Mucosa of descending colon (tissue), 3 donors: Measurements from ENCODE around the gene NDUFB2. TPM values are rescaled to one million over a fixed set of nuclear protein-coding genes. Genes with fewer than 3 reads are reported as not detected.

Source experiments
- ATAC-seq: fragments of 200-7000 bp; cut with Tn5 transposase; one replicate; pipeline ENCODE4 v1.9.1; 2020; ENCODE audit warnings: mild to moderate bottlenecking, moderate library complexity
- DNase-seq, 3 donors: peaks; one replicate each; pipeline ENCODE4 v3.0.0-alpha.2; 2020
- H3K36me3 ChIP-seq: fragments of 200-600 bp; one replicate; pipeline ENCODE4 v1.8.0; 2021; ENCODE audit warnings: low read depth, mild to moderate bottlenecking
- H3K4me1 ChIP-seq: fragments of 200-600 bp; one replicate; pipeline ENCODE4 v1.8.0; 2021; ENCODE audit warnings: low read depth, mild to moderate bottlenecking
- H3K4me3 ChIP-seq: fragments of 200-600 bp; one replicate; pipeline ENCODE4 v1.8.0; 2021; ENCODE audit warnings: mild to moderate bottlenecking
- H3K9me3 ChIP-seq: fragments of 200-600 bp; one replicate; pipeline ENCODE4 v1.8.0; 2021; ENCODE audit warnings: mild to moderate bottlenecking
- intact Hi-C, 2 donors: fragments of 100-400 bp; cut with DNase I in 1 of 2; cut with micrococcal nuclease in 1 of 2; formaldehyde crosslinking; loops; one replicate each; pipeline versions ENCODE4 v1.11.0 to v1.11.1; 2022; cut with DNase I, micrococcal nuclease
- long read RNA-seq, 2 donors: library from polyadenylated mRNA; unstranded; transcript quantifications; one replicate each; pipeline ENCODE4 v2.0.0, GENCODE V29; 2019 to 2021
- total RNA-seq, 3 donors: library from RNA; stranded (reverse); fragmentation: NEBNext Ultra II Directional in 2 of 3; extraction: Animal tissue kit (Norgen Biotek cat#: 25700) in 2 of 3; gene quantifications; one replicate each; pipeline versions ENCODE4 v1.2.1 to v1.2.4, GENCODE V29; 2021 to 2023
- TF ChIP-seq, protein P1 (sequence below): fragments of 200-600 bp; IDR thresholded peaks from one replicate; pipeline ENCODE4 v1.8.0; 2022; ENCODE audit warnings: antibody characterized with exemption, mild to moderate bottlenecking
- donor health status: DM: no; HTN: no; CAD: no; lungs with moderate emphysema.
- donor health status: DM: no; HTN: no; CAD: no.
- donor health status: DM: no; HTN: yes; CAD: no.

The NDUFB2 gene
- 100 to 1,000 TPM; 209 to 226 (median 210) TPM for total RNA-seq
- long read RNA-seq, donor 1, transcript NDUFB2-201 (4 exons, 504 nt), result major isoform, 166 of 182 reads
- long read RNA-seq, donor 1, partial matches to known transcripts, result 0 of 182 reads
- long read RNA-seq, donor 1, other reads (novel, unspliced or antisense), result 13 of 182 reads
- long read RNA-seq, donor 2, transcript NDUFB2-201 (4 exons, 504 nt), result major isoform, 182 of 187 reads
- long read RNA-seq, donor 2, partial matches to known transcripts, result 0 of 187 reads
- long read RNA-seq, donor 2, other reads (novel, unspliced or antisense), result 1 of 187 reads

- ATAC-seq, result peak; percentile 95
- H3K4me3 ChIP-seq, result peak within 1 kb of the TSS; percentile 68
- TF ChIP-seq, protein P1, sequence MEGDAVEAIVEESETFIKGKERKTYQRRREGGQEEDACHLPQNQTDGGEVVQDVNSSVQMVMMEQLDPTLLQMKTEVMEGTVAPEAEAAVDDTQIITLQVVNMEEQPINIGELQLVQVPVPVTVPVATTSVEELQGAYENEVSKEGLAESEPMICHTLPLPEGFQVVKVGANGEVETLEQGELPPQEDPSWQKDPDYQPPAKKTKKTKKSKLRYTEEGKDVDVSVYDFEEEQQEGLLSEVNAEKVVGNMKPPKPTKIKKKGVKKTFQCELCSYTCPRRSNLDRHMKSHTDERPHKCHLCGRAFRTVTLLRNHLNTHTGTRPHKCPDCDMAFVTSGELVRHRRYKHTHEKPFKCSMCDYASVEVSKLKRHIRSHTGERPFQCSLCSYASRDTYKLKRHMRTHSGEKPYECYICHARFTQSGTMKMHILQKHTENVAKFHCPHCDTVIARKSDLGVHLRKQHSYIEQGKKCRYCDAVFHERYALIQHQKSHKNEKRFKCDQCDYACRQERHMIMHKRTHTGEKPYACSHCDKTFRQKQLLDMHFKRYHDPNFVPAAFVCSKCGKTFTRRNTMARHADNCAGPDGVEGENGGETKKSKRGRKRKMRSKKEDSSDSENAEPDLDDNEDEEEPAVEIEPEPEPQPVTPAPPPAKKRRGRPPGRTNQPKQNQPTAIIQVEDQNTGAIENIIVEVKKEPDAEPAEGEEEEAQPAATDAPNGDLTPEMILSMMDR, result no peak
- no peaks in the 10 kb centered on the region for H3K36me3 ChIP-seq
- H3K4me1 ChIP-seq, result peaks cover 20% of the 10 kb centered on the region
- intact Hi-C loops, result no loop called here
- peak; percentile 83 to 84 (median 84) for DNase-seq
- H3K9me3 ChIP-seq, result no peaks in the 10 kb centered on the region
Observed at GRCh38 chr7:140696680-140697446, at the start of gene NDUFB2. NDUFB2 (plus strand) TSS chr7:140696708; CDS start chr7:140696745, 37 bp downstream.

DNA sequence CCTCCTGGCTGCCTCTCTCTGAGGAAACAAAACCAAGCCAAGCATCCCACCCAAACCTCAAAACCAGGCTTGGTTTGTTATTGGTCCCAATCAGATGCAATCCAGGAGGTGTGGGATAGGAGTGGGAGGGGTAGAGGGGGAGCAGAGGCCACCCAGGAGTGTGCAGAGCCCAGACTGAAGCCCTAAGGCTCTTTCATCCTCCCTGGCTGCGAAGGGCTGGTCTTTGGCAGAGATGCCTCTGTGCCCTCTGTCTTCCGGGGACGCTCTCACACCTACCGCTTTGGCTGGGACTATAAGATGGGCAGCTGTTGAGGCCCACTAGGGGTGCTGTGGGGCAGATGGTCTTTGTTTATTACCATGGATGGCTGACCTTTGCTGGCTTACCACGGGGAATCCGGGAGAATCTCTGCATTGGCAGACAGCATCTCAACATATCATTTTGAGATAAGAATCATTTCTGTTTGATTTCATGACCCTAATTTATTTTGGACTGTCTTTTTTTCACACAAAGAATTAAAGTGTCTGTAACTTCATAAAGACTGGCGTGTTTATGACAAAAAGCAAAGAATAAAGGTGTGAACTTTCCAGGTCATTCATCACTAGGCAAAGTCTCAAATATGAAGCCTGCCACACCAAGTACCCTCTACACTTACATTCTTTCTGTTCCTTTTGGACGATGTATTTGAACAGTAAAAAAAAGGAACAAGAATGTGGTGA, 49.4 kb upstream of the NDUFB2 start:
- TF ChIP-seq, protein P1, result no peak
- DNase-seq, result peak in 1 of 3 donors; percentile 53
- intact Hi-C loops, result no loop called here
- Histone ChIP-seq H3K9me3 (no peaks in the 10 kb centered on the region), H3K36me3 (no peaks in the 10 kb centered on the region), H3K4me1 (no peaks in the 10 kb centered on the region), H3K4me3 (no peak overlapping the region)
- ATAC-seq, result peak; percentile 77

- intact Hi-C loops, result loop anchor here (5.0 kb wide), 1 partner anchor 132 kb away; no protein-coding TSS in a partner anchor
- Histone ChIP-seq H3K9me3 (no peaks in the 10 kb centered on the region), H3K36me3 (no peaks in the 10 kb centered on the region), H3K4me3 (no peak overlapping the region), H3K4me1 (no peaks in the 10 kb centered on the region)
- ATAC-seq (no peak), DNase-seq (no peak)
- TF ChIP-seq, protein P1, result no peak
Observed at GRCh38 chr7:140649556-140650205, 46.8 kb upstream of the NDUFB2 start.

- intact Hi-C loops, result loop anchor here (5.0 kb wide), 1 partner anchor 133 kb away; no protein-coding TSS in a partner anchor
- DNase-seq, result no peak
- Histone ChIP-seq H3K9me3 (no peaks in the 10 kb centered on the region), H3K4me3 (no peak overlapping the region), H3K36me3 (no peaks in the 10 kb centered on the region), H3K4me1 (no peaks in the 10 kb centered on the region)
- TF ChIP-seq, protein P1, result no peak
- no peak for ATAC-seq
Observed at GRCh38 chr7:140650367-140650766, 46.1 kb upstream of the NDUFB2 start.
